ENCODE results near the gene ANKMY1. TPM values are rescaled to one million over a fixed set of nuclear protein-coding genes. Genes with fewer than 3 reads are reported as not detected.

The ANKMY1 gene
- total and polyA plus RNA-seq, 2 of the 13 experiments (the other 11 are each of a cell fraction or from before 2014, with no cell fraction given), result 11.7 to 18.8 TPM

GRCh38 chr2:240568678-240569522, 11.1 kb upstream of the ANKMY1 start (continued):
- no peak for TF ChIP-seq SNAPC4 (CRISPR knock-in tag; IDR thresholded peaks at IDR 0.05)
- TF ChIP-seq ZNF121 (CRISPR knock-in tag; IDR thresholded peaks at IDR 0.05), result no peak
- peak; percentile 33; the same call in 1 of the 2 replicates for TF ChIP-seq MTA1 (CRISPR knock-in tag; IDR thresholded peaks at IDR 0.05; ENCODE audit: borderline replicate concordance)
- no peak for TF ChIP-seq HMGA1 (CRISPR knock-in tag; conservative IDR thresholded peaks at IDR 0.05)
- no peak for TF ChIP-seq ZNF530 (CRISPR knock-in tag; IDR thresholded peaks at IDR 0.05; ENCODE audit: low read depth)
- TF ChIP-seq ZNF253 (CRISPR knock-in tag; IDR thresholded peaks at IDR 0.05; ENCODE audit: borderline replicate concordance), result no peak
- no peak for TF ChIP-seq ZNF207 (IDR thresholded peaks at IDR 0.05; ENCODE audit: borderline replicate concordance)
- TF ChIP-seq KMT2B (CRISPR knock-in tag; IDR thresholded peaks at IDR 0.05), result no peak
- no peak for TF ChIP-seq ZNF441 (CRISPR knock-in tag; IDR thresholded peaks at IDR 0.05; ENCODE audit: borderline replicate concordance)
- no peak for TF ChIP-seq SP1 (IDR thresholded peaks at IDR 0.05)
- TF ChIP-seq SP1 (CRISPR knock-in tag; IDR thresholded peaks at IDR 0.05), result no peak
- TF ChIP-seq EZH2 (conservative IDR thresholded peaks at IDR 0.05; ENCODE audit: low read depth, low read length), result no peak
- peak; percentile 66 for TF ChIP-seq ZNF281 (CRISPR knock-in tag; IDR thresholded peaks at IDR 0.05; ENCODE audit: borderline replicate concordance)
- TF ChIP-seq GABPA (IDR thresholded peaks at IDR 0.05; ENCODE audit: low read depth, low read length), result no peak
- TF ChIP-seq GABPA (CRISPR knock-in tag; IDR thresholded peaks at IDR 0.05; ENCODE audit: low read depth), result no peak
- no peak for TF ChIP-seq TSC22D2 (CRISPR knock-in tag; IDR thresholded peaks at IDR 0.05; ENCODE audit: borderline replicate concordance)
- no peak for TF ChIP-seq PITX1 (CRISPR knock-in tag; IDR thresholded peaks at IDR 0.05)
- TF ChIP-seq ZNF672 (CRISPR knock-in tag; IDR thresholded peaks at IDR 0.05), result no peak
- TF ChIP-seq PRMT3 (CRISPR knock-in tag; IDR thresholded peaks at IDR 0.05; ENCODE audit: borderline replicate concordance, low read depth), result no peak; the same call in 1 of the 2 replicates
- peak; percentile 18 for TF ChIP-seq SKI (IDR thresholded peaks at IDR 0.05; ENCODE audit: partially characterized antibody)
- TF ChIP-seq ATF5 (CRISPR knock-in tag; IDR thresholded peaks at IDR 0.05; ENCODE audit: low read depth), result peak; percentile 42; the same call in 1 of the 2 replicates

Measured in HepG2 (cell line).